Upper lobe of left lung (tissue), 6 donors: ENCODE measurements around the gene PRKG1. TPM values are rescaled to one million over a fixed set of nuclear protein-coding genes. Genes with fewer than 3 reads are reported as not detected.

Experiments used
- ATAC-seq, 2 donors: fragments of 200-7000 bp; cut with Tn5 transposase; one replicate each; pipeline ENCODE4 v1.9.1; 2022; ENCODE audit warnings: mild to moderate bottlenecking in 2 of 2, moderate library complexity in 2 of 2; ENCODE audit not compliant: low FRiP score in 2 of 2
- DNase-seq, 2 donors: peaks; one replicate each; pipeline ENCODE4 v3.0.0-alpha.2; 2019 to 2020
- H3K27ac ChIP-seq, 4 donors: fragments of 200-600 bp; sonication (generic); one replicate each; pipeline ENCODE4 v1.5.1; 2016 to 2019
- H3K27me3 ChIP-seq, 4 donors: fragments of 200-600 bp; sonication (generic); one replicate each; pipeline ENCODE4 v1.5.1; 2017 to 2019
- H3K36me3 ChIP-seq, 4 donors: fragments of 200-600 bp; sonication (generic); one replicate each; pipeline ENCODE4 v1.5.1; 2016 to 2019
- H3K4me1 ChIP-seq, 4 donors: fragments of 200-600 bp; sonication (generic); one replicate each; pipeline ENCODE4 v1.5.1; 2018 to 2019
- H3K4me3 ChIP-seq, 4 donors: fragments of 200-600 bp; sonication (generic); one replicate each; pipeline ENCODE4 v1.5.1; 2017 to 2019; ENCODE audit warnings: mild to moderate bottlenecking in 2 of 4, moderate library complexity in 1 of 4
- H3K9me3 ChIP-seq, 4 donors: fragments of 200-600 bp; sonication (generic); one replicate each; pipeline ENCODE4 v1.5.1; 2018 to 2019
- CTCF ChIP-seq, 6 experiments: fragments of 450-650 bp in 4 of 6; fragments of 200-600 bp in 2 of 6; sonication (generic) in 2 of 6; IDR thresholded peaks; one replicate each; pipeline ENCODE4 v1.5.1; 2016 to 2019; ENCODE audit warnings: antibody characterized with exemption in 6 of 6
- EP300 ChIP-seq, 4 donors: sonication (generic); formaldehyde crosslinking; IDR thresholded peaks; one replicate each; pipeline ENCODE4 v1.5.1; 2017; ENCODE audit warnings: antibody characterized with exemption in 4 of 4, control low read depth in 2 of 4
- POLR2A ChIP-seq, 4 donors: fragments of 450-650 bp; IDR thresholded peaks; one replicate each; pipeline ENCODE4 v1.5.1; 2016 to 2017; ENCODE audit warnings: antibody characterized with exemption in 4 of 4, mild to moderate bottlenecking in 2 of 4
- POLR2AphosphoS5 ChIP-seq, 2 donors: sonication (generic); formaldehyde crosslinking; IDR thresholded peaks; one replicate each; pipeline ENCODE4 v1.5.1; 2017; ENCODE audit warnings: antibody characterized with exemption in 2 of 2
- WGBS, 2 donors: methylation state at CpG; one replicate each; pipeline ENCODE4 v1.1.5; 2017 to 2018; 5-methylcytosine and 5-hydroxymethylcytosine counted together
- total RNA-seq, 6 donors: library from RNA; depleted of rRNA in 4 of 6; stranded (reverse); fragments of >200 nt in 4 of 6; gene quantifications; one replicate each; pipeline versions ENCODE4 v1.1.0 to v1.2.1, GENCODE V29; 2016 to 2021
- donor health status: DM: no; HTN: no; CAD: no; lungs with moderate emphysema.
- donor health status: DM: no; HTN: yes; CAD: no; lungs with severe emphysema.

PRKG1 gene
- total RNA-seq, 6 donors from 2014 or later: 12.9 to 43.0 (median 25.0) TPM

GRCh38 chr10:52106899-52107298 is 1032.6 kb downstream of the PRKG1 start:
- DNase-seq (no peak), ATAC-seq (no peak)
- Histone ChIP-seq H3K36me3 (no peaks in the 10 kb centered on the region), H3K9me3 (no peaks in the 10 kb centered on the region), H3K27ac (no peak overlapping the region), H3K4me1 (no peaks in the 10 kb centered on the region), H3K27me3 (no peaks in the 10 kb centered on the region), H3K4me3 (no peak overlapping the region)
- TF ChIP-seq EP300 (IDR thresholded peaks at IDR 0.05): no peak
- TF ChIP-seq POLR2A (IDR thresholded peaks at IDR 0.05): no peak
- TF ChIP-seq POLR2AphosphoS5 (IDR thresholded peaks at IDR 0.05): no peak
- no peak for TF ChIP-seq CTCF (IDR thresholded peaks at IDR 0.05)

GRCh38 chr10:52108236-52108635 is 1033.9 kb downstream of the PRKG1 start:
- no peak overlapping the region for H3K4me3 ChIP-seq
- TF ChIP-seq CTCF (IDR thresholded peaks at IDR 0.05): no peak
- TF ChIP-seq EP300 (IDR thresholded peaks at IDR 0.05): no peak
- no peak for TF ChIP-seq POLR2AphosphoS5 (IDR thresholded peaks at IDR 0.05)
- TF ChIP-seq POLR2A (IDR thresholded peaks at IDR 0.05): no peak
- 92 to 96% methylated on average over 1 of the region's 1 CpG for WGBS, 2 donors
- H3K9me3 ChIP-seq: no peaks in the 10 kb centered on the region
- no peak for DNase-seq
- no peaks in the 10 kb centered on the region for H3K36me3 ChIP-seq
- H3K4me1 ChIP-seq: no peaks in the 10 kb centered on the region
- no peaks in the 10 kb centered on the region for H3K27me3 ChIP-seq
- no peak for ATAC-seq
- no peak overlapping the region for H3K27ac ChIP-seq

- WGBS, 2 donors: 86 to 91% methylated on average over 5 of the region's 5 CpGs
- Histone ChIP-seq H3K4me1 (no peaks in the 10 kb centered on the region), H3K9me3 (no peaks in the 10 kb centered on the region), H3K4me3 (no peak overlapping the region), H3K36me3 (no peaks in the 10 kb centered on the region), H3K27me3 (no peaks in the 10 kb centered on the region), H3K27ac (no peak overlapping the region)
- DNase-seq (no peak), ATAC-seq (no peak)
- TF ChIP-seq EP300 (IDR thresholded peaks at IDR 0.05): no peak
- TF ChIP-seq POLR2A (IDR thresholded peaks at IDR 0.05): no peak
- no peak for TF ChIP-seq POLR2AphosphoS5 (IDR thresholded peaks at IDR 0.05)
- TF ChIP-seq CTCF (IDR thresholded peaks at IDR 0.05): no peak
Observed at GRCh38 chr10:52110576-52110975, 1036.3 kb downstream of the PRKG1 start.

- 71 to 77% methylated on average over 3 of the region's 3 CpGs for WGBS, 2 donors
- DNase-seq (no peak), ATAC-seq (no peak)
- TF ChIP-seq POLR2A (IDR thresholded peaks at IDR 0.05): no peak
- no peak for TF ChIP-seq CTCF (IDR thresholded peaks at IDR 0.05)
- TF ChIP-seq EP300 (IDR thresholded peaks at IDR 0.05): no peak
- TF ChIP-seq POLR2AphosphoS5 (IDR thresholded peaks at IDR 0.05): no peak
- Histone ChIP-seq H3K36me3 (no peaks in the 10 kb centered on the region), H3K4me1 (no peaks in the 10 kb centered on the region), H3K27ac (no peak overlapping the region), H3K27me3 (no peaks in the 10 kb centered on the region), H3K9me3 (no peaks in the 10 kb centered on the region), H3K4me3 (no peak overlapping the region)
Observed at GRCh38 chr10:52111101-52111891, 1037.0 kb downstream of the PRKG1 start.

- no peaks in the 10 kb centered on the region for H3K27me3 ChIP-seq
- no peaks in the 10 kb centered on the region for H3K4me1 ChIP-seq
- 76 to 89% methylated on average over 3 of the region's 3 CpGs for WGBS, 2 donors
- H3K27ac ChIP-seq: no peak overlapping the region
- H3K9me3 ChIP-seq: no peaks in the 10 kb centered on the region
- H3K36me3 ChIP-seq: no peaks in the 10 kb centered on the region
- DNase-seq: no peak
- H3K4me3 ChIP-seq: no peak overlapping the region
- TF ChIP-seq POLR2AphosphoS5 (IDR thresholded peaks at IDR 0.05) (no peak), EP300 (IDR thresholded peaks at IDR 0.05) (no peak), CTCF (IDR thresholded peaks at IDR 0.05) (no peak), POLR2A (IDR thresholded peaks at IDR 0.05) (no peak)
- no peak for ATAC-seq
Observed at GRCh38 chr10:52115823-52116222, 1041.5 kb downstream of the PRKG1 start.
